Choroid plexus epithelial cell (primary cell): Measurements from ENCODE around the gene TOX2.

Source experiments
- DNase-seq: peaks from one replicate; pipeline ENCODE4 v3.0.0-alpha.2; 2010; ENCODE audit warnings: low read depth
- H3K4me3 ChIP-seq: 2 replicates; pipeline ENCODE4 v1.5.1; 2011; ENCODE audit warnings: low read depth, mild to moderate bottlenecking, control low read depth, low read length, moderate library complexity
- CTCF ChIP-seq: conservative IDR thresholded peaks from 2 replicates; pipeline ENCODE4 v1.5.1; 2011; ENCODE audit warnings: low read depth, mild to moderate bottlenecking, control low read depth, inconsistent platforms, low read length, moderate library complexity

The TOX2 gene

GRCh38 chr20:43915211-43916072, 790 bp downstream of the TOX2 start:
- DNase-seq = peak; percentile 41
- peak overlapping the region; percentile 67 for H3K4me3 ChIP-seq
- no peak for TF ChIP-seq CTCF

GRCh38 chr20:43916073-43916880, 1.6 kb downstream of the TOX2 start:
- TF ChIP-seq CTCF = no peak
- H3K4me3 ChIP-seq = peak overlapping the region; percentile 67
- DNase-seq = no peak

- no peak for DNase-seq
- H3K4me3 ChIP-seq = peak overlapping the region; percentile 67
- no peak for TF ChIP-seq CTCF
Observed at GRCh38 chr20:43916881-43917371, 2.3 kb downstream of the TOX2 start.

- no peak for TF ChIP-seq CTCF
- H3K4me3 ChIP-seq = no peak overlapping the region
- DNase-seq = no peak
Observed at GRCh38 chr20:43917380-43917779, 2.7 kb downstream of the TOX2 start.

GRCh38 chr20:43919686-43920403, 5.2 kb downstream of the TOX2 start:
- no peak for TF ChIP-seq CTCF
- DNase-seq = no peak
- no peak overlapping the region for H3K4me3 ChIP-seq

- no peak for TF ChIP-seq CTCF
Observed at GRCh38 chr20:43920797-43921196, 6.1 kb downstream of the TOX2 start.

More at GRCh38 chr20:43920797-43921196, 6.1 kb downstream of the TOX2 start:
- H3K4me3 ChIP-seq = no peak overlapping the region
- DNase-seq = no peak
